Fibroblast of lung (primary cell): ENCODE results near the gene MLN. TPM values are rescaled to one million over a fixed set of nuclear protein-coding genes. Genes with fewer than 3 reads are reported as not detected.

Experiments
- DNase-seq, 2 donors: peaks; one replicate each; pipeline versions ENCODE4 v3.0.0 to v3.0.0-alpha.2; 2010; ENCODE audit warnings: low read depth in 2 of 2
- H2AFZ ChIP-seq: 2 replicates; pipeline ENCODE4 v1.5.1; 2012; ENCODE audit warnings: low read length, control low read depth, inconsistent platforms
- H3K27ac ChIP-seq: 2 replicates; pipeline ENCODE4 v1.5.1; 2011; ENCODE audit warnings: low read length, control low read depth; ENCODE audit not compliant: insufficient read depth
- H3K27me3 ChIP-seq: 2 replicates; pipeline ENCODE4 v1.5.1; 2011; ENCODE audit warnings: mild to moderate bottlenecking, low read length; ENCODE audit not compliant: control insufficient read depth, insufficient read depth
- H3K36me3 ChIP-seq: 2 replicates; pipeline ENCODE4 v1.5.1; 2011; ENCODE audit warnings: low read length; ENCODE audit not compliant: control insufficient read depth, insufficient read depth
- H3K4me1 ChIP-seq: 2 replicates; pipeline ENCODE4 v1.5.1; 2011; ENCODE audit warnings: low read length; ENCODE audit not compliant: control insufficient read depth, insufficient read depth; ENCODE audit errors: extremely low read depth
- H3K4me2 ChIP-seq: 2 replicates; pipeline ENCODE4 v1.5.1; 2011; ENCODE audit warnings: low read length, control low read depth; ENCODE audit not compliant: insufficient read depth; ENCODE audit errors: extremely low read depth
- H3K4me3 ChIP-seq, 4 experiments: fragments of 200-600 bp in 1 of 4; sonication (generic) in 1 of 4; replicated peaks in 1 of 4; 2 replicates each; pipeline ENCODE4 v1.5.1; 2011 to 2016; ENCODE audit warnings: low read length in 4 of 4, low read depth in 3 of 4, mild to moderate bottlenecking in 3 of 4, control low read depth in 2 of 4, inconsistent platforms in 1 of 4, mixed read lengths in 1 of 4; ENCODE audit not compliant: insufficient read depth in 1 of 4; ENCODE audit errors: control extremely low read depth in 1 of 4
- H3K79me2 ChIP-seq: 2 replicates; pipeline ENCODE4 v1.5.1; 2012; ENCODE audit warnings: mild to moderate bottlenecking, low read length, inconsistent platforms; ENCODE audit not compliant: control insufficient read depth, insufficient read depth
- H3K9ac ChIP-seq: 2 replicates; pipeline ENCODE4 v1.5.1; 2011; ENCODE audit warnings: mild to moderate bottlenecking, low read length, control low read depth; ENCODE audit not compliant: insufficient read depth
- H3K9me3 ChIP-seq: 2 replicates; pipeline ENCODE4 v1.5.1; 2012; ENCODE audit warnings: low read depth, low read length; ENCODE audit not compliant: control insufficient read depth, insufficient read depth
- H4K20me1 ChIP-seq: 2 replicates; pipeline ENCODE4 v1.5.1; 2011; ENCODE audit warnings: low read length; ENCODE audit not compliant: control insufficient read depth, insufficient read depth; ENCODE audit errors: extremely low read depth
- CTCF ChIP-seq, 2 donors: IDR thresholded peaks in 1 of 2; conservative IDR thresholded peaks in 1 of 2; 1 replicate in 1 of 2; 2 replicates in 1 of 2; pipeline ENCODE4 v1.5.1; 2011 to 2012; ENCODE audit warnings: low read length in 2 of 2, control low read depth in 1 of 2, inconsistent platforms in 1 of 2, low read depth in 1 of 2, mild to moderate bottlenecking in 1 of 2
- EZH2 ChIP-seq: IDR thresholded peaks from 2 replicates; pipeline ENCODE4 v1.5.1; 2012; ENCODE audit warnings: low read length, control low read depth, mild to moderate bottlenecking; ENCODE audit errors: missing control alignments
- polyA plus RNA-seq, 2 donors: library from polyadenylated mRNA; depleted of rRNA in 1 of 2; stranded (reverse) in 1 of 2; unstranded in 1 of 2; fragments of >200 nt; gene quantifications; 2 replicates each; pipeline ENCODE4 v1.2.1, GENCODE V29; 2011 to 2012; ENCODE audit warnings: missing spikeins in 1 of 2
- total RNA-seq: library from RNA; depleted of rRNA; stranded (reverse); fragments of >200 nt; gene quantifications from 2 replicates; pipeline ENCODE4 v1.2.1, GENCODE V29; 2014

MLN gene
- total and polyA plus RNA-seq, 2 donors (not counting 1 experiment from before 2014, with no cell fraction given) = not detected

GRCh38 chr6:33846226-33846625 lies 42.4 kb upstream of the MLN start:
- Histone ChIP-seq H2AFZ (no peak overlapping the region), H3K27me3 (no peaks in the 10 kb centered on the region)

GRCh38 chr6:33845031-33845745 lies 41.4 kb upstream of the MLN start:
- Histone ChIP-seq H3K9ac (no peak overlapping the region), H4K20me1 (no peaks in the 10 kb centered on the region), H3K4me3 (no peak overlapping the region), H3K79me2 (no peaks in the 10 kb centered on the region), H3K4me2 (no peak overlapping the region), H2AFZ (no peak overlapping the region), H3K27me3 (no peaks in the 10 kb centered on the region), H3K4me1 (peaks cover 9% of the 10 kb centered on the region), H3K36me3 (no peaks in the 10 kb centered on the region), H3K27ac (no peak overlapping the region), H3K9me3 (no peaks in the 10 kb centered on the region)
- DNase-seq = no peak
- TF ChIP-seq EZH2 (no peak), CTCF (conservative IDR thresholded peaks at IDR 0.05 in 1 of 2, IDR thresholded peaks at IDR 0.05 in 1 of 2; ENCODE audit: low read depth in 1 of 2, low read length in 2 of 2) (no peak)

More at GRCh38 chr6:33846226-33846625, 42.4 kb upstream of the MLN start:
- H3K4me2 ChIP-seq = no peak overlapping the region
- H3K9me3 ChIP-seq = no peaks in the 10 kb centered on the region
- H3K4me1 ChIP-seq = no peaks in the 10 kb centered on the region
- H4K20me1 ChIP-seq = no peaks in the 10 kb centered on the region
- DNase-seq = no peak
- TF ChIP-seq EZH2 (no peak), CTCF (conservative IDR thresholded peaks at IDR 0.05 in 1 of 2, IDR thresholded peaks at IDR 0.05 in 1 of 2; ENCODE audit: low read depth in 1 of 2, low read length in 2 of 2) (no peak)
- no peak overlapping the region for H3K9ac ChIP-seq
- H3K79me2 ChIP-seq = no peaks in the 10 kb centered on the region
- H3K4me3 ChIP-seq = no peak overlapping the region
- no peaks in the 10 kb centered on the region for H3K36me3 ChIP-seq
- H3K27ac ChIP-seq = no peak overlapping the region

GRCh38 chr6:33843131-33844121 lies 39.6 kb upstream of the MLN start:
- no peak overlapping the region for H2AFZ ChIP-seq
- no peaks in the 10 kb centered on the region for H4K20me1 ChIP-seq
- no peaks in the 10 kb centered on the region for H3K9me3 ChIP-seq
- DNase-seq = peak in 1 of 2 donors; percentile 37
- no peak overlapping the region for H3K9ac ChIP-seq
- no peak overlapping the region for H3K4me2 ChIP-seq
- H3K4me1 ChIP-seq = peaks cover 23% of the 10 kb centered on the region
- H3K4me3 ChIP-seq = no peak overlapping the region
- no peak overlapping the region for H3K27ac ChIP-seq
- no peak for TF ChIP-seq EZH2
- no peak for TF ChIP-seq CTCF (conservative IDR thresholded peaks at IDR 0.05 in 1 of 2, IDR thresholded peaks at IDR 0.05 in 1 of 2; ENCODE audit: low read depth in 1 of 2, low read length in 2 of 2)
- no peaks in the 10 kb centered on the region for H3K36me3 ChIP-seq
- no peaks in the 10 kb centered on the region for H3K27me3 ChIP-seq
- H3K79me2 ChIP-seq = no peaks in the 10 kb centered on the region
